HG03342 (cell line): Measurements from ENCODE around the gene ACAD11.

Experiments used
- ATAC-seq: cut with Tn5 transposase; IDR thresholded peaks from one replicate; pipeline ENCODE4 v1.9.1; 2021; ENCODE audit warnings: mild to moderate bottlenecking, moderate library complexity; ENCODE audit not compliant: unreplicated experiment

The ACAD11 gene

GRCh38 chr3:132659365-132660051, at the start of gene ACAD11:
ACAD11 (minus strand) TSS chr3:132659809; CDS start chr3:132659751, 58 bp downstream.
- peak; percentile 49 for ATAC-seq

- no peak for ATAC-seq
Measured at GRCh38 chr3:132703733-132704132, 44.1 kb upstream of the ACAD11 start.

- ATAC-seq, result no peak
Measured at GRCh38 chr3:132695422-132695821, 35.8 kb upstream of the ACAD11 start.

- no peak for ATAC-seq
Measured at GRCh38 chr3:132694991-132695390, 35.4 kb upstream of the ACAD11 start.

- ATAC-seq, result no peak
Measured at GRCh38 chr3:132690040-132690439, 30.4 kb upstream of the ACAD11 start.

- no peak for ATAC-seq
Measured at GRCh38 chr3:132682201-132682600, 22.6 kb upstream of the ACAD11 start.

- ATAC-seq, result no peak
Measured at GRCh38 chr3:132681421-132681820, 21.8 kb upstream of the ACAD11 start.

GRCh38 chr3:132679911-132680310, 20.3 kb upstream of the ACAD11 start:
- ATAC-seq, result no peak

GRCh38 chr3:132675408-132675807, 15.8 kb upstream of the ACAD11 start:
- ATAC-seq, result no peak

- ATAC-seq, result no peak
Measured at GRCh38 chr3:132669256-132669777, 9.7 kb upstream of the ACAD11 start.

- no peak for ATAC-seq
Measured at GRCh38 chr3:132665230-132665745, 5.7 kb upstream of the ACAD11 start.

GRCh38 chr3:132662212-132662611, 2.6 kb upstream of the ACAD11 start:
- no peak for ATAC-seq

- no peak for ATAC-seq
Measured at GRCh38 chr3:132661101-132661500, 1.5 kb upstream of the ACAD11 start.

- no peak for ATAC-seq
Measured at GRCh38 chr3:132660811-132661070, 1.1 kb upstream of the ACAD11 start.

GRCh38 chr3:132660052-132660810, 622 bp upstream of the ACAD11 start, which contains the start of gene UBA5:
UBA5 (plus strand) TSS chr3:132660329; CDS start chr3:132660538, 209 bp downstream.
- ATAC-seq, result peak; percentile 64

- peak; percentile 3 for ATAC-seq
Measured at GRCh38 chr3:132659000-132659364, 627 bp downstream of the ACAD11 start.

GRCh38 chr3:132657869-132658747, 1.5 kb downstream of the ACAD11 start:
- no peak for ATAC-seq

GRCh38 chr3:132655471-132655870, 4.1 kb downstream of the ACAD11 start:
- ATAC-seq, result no peak

GRCh38 chr3:132654721-132655120, 4.9 kb downstream of the ACAD11 start:
- no peak for ATAC-seq

- ATAC-seq, result no peak
Measured at GRCh38 chr3:132654190-132654589, 5.4 kb downstream of the ACAD11 start.

GRCh38 chr3:132652640-132653270, 6.9 kb downstream of the ACAD11 start:
- ATAC-seq, result no peak
